WTC11 (cell line): ENCODE data around the gene MTERF4. TPM values are rescaled to one million over a fixed set of nuclear protein-coding genes. Genes with fewer than 3 reads are reported as not detected.

Experiments
- ATAC-seq: fragments of 200-7000 bp; cut with Tn5 transposase; 2 replicates; pipeline ENCODE4 v1.10.0; 2021; ENCODE audit warnings: mild to moderate bottlenecking, moderate library complexity
- CTCF ChIA-PET: fragments of 300-600 bp; sonication (Branson Sonifier 250); formaldehyde crosslinking; loops from one replicate; lab custom pipeline; 2021; ENCODE audit warnings: antibody characterized with exemption; lab: Charles Lee
- POLR2A ChIA-PET: fragments of 350-600 bp; sonication (Branson Sonifier 250); formaldehyde crosslinking; loops from one replicate; lab custom pipeline; 2021; ENCODE audit warnings: antibody characterized with exemption; lab: Charles Lee
- DNase-seq: peaks from one replicate; pipeline ENCODE4 v3.0.0; 2021; ENCODE audit warnings: low spot score
- H3K27ac Mint-ChIP-seq: 2 replicates; pipeline ENCODE4 v1.8.0; 2021; ENCODE audit warnings: mixed read lengths
- H3K27me3 Mint-ChIP-seq: 2 replicates; pipeline ENCODE4 v1.8.0; 2021; ENCODE audit warnings: low read depth, mild to moderate bottlenecking, moderate library complexity, mixed read lengths
- H3K36me3 Mint-ChIP-seq: 2 replicates; pipeline ENCODE4 v1.8.0; 2021; ENCODE audit warnings: mixed read lengths
- H3K4me1 Mint-ChIP-seq: 2 replicates; pipeline ENCODE4 v1.8.0; 2022; ENCODE audit warnings: mixed read lengths
- H3K4me3 Mint-ChIP-seq: 2 replicates; pipeline ENCODE4 v1.8.0; 2021; ENCODE audit warnings: mild to moderate bottlenecking, moderate library complexity, mixed read lengths
- H3K9me3 Mint-ChIP-seq: 2 replicates; pipeline ENCODE4 v1.8.0; 2021; ENCODE audit warnings: mixed read lengths
- CBFB ChIP-seq: sonication (generic); formaldehyde crosslinking; IDR thresholded peaks from 2 replicates; pipeline ENCODE4 v1.8.1; 2022; ENCODE audit warnings: mild to moderate bottlenecking, low read depth, missing genetic modification reagents
- FOXK1 ChIP-seq: sonication (generic); formaldehyde crosslinking; IDR thresholded peaks from 2 replicates; pipeline ENCODE4 v1.8.0; 2022; ENCODE audit warnings: mild to moderate bottlenecking, moderate library complexity, missing genetic modification reagents
- HMGA2 ChIP-seq: fragments of 250-450 bp; sonication (Bioruptor Pico); IDR thresholded peaks from 2 replicates; pipeline ENCODE4 v1.4.0; 2021; ENCODE audit warnings: mild to moderate bottlenecking, moderate library complexity
- RORB ChIP-seq: fragments of 250-450 bp; sonication (Bioruptor Pico); IDR thresholded peaks from 2 replicates; pipeline ENCODE4 v1.9.0; 2021; ENCODE audit warnings: mild to moderate bottlenecking
- SP1 ChIP-seq: sonication (generic); formaldehyde crosslinking; conservative IDR thresholded peaks from 2 replicates; pipeline ENCODE4 v1.8.1; 2022; ENCODE audit warnings: missing genetic modification reagents
- TP53 ChIP-seq: sonication (generic); formaldehyde crosslinking; IDR thresholded peaks from 2 replicates; pipeline ENCODE4 v1.8.1; 2023; ENCODE audit warnings: mild to moderate bottlenecking, missing genetic modification reagents
- ZBTB21 ChIP-seq: sonication (generic); formaldehyde crosslinking; IDR thresholded peaks from 2 replicates; pipeline ENCODE4 v1.8.1; 2023; ENCODE audit warnings: mild to moderate bottlenecking, missing genetic modification reagents, borderline replicate concordance
- ZNF317 ChIP-seq: sonication (generic); formaldehyde crosslinking; IDR thresholded peaks from 2 replicates; pipeline ENCODE4 v1.8.1; 2023; ENCODE audit warnings: low read depth, mild to moderate bottlenecking, moderate library complexity, missing genetic modification reagents, borderline replicate concordance
- ZNF671 ChIP-seq: fragments of 250-450 bp; sonication (Bioruptor Pico); IDR thresholded peaks from 2 replicates; pipeline ENCODE4 v1.8.0; 2021; ENCODE audit warnings: mild to moderate bottlenecking
- total RNA-seq: library from RNA; stranded (reverse); gene quantifications from 3 replicates; pipeline ENCODE4 v1.2.3, GENCODE V29; 2021
- TF ChIP-seq, protein P1 (sequence below): fragments of 250-450 bp; sonication (Bioruptor Pico); IDR thresholded peaks from 2 replicates; pipeline ENCODE4 v1.9.0; 2021; ENCODE audit warnings: mild to moderate bottlenecking, borderline replicate concordance
- TF ChIP-seq, protein P2 (sequence below): sonication (generic); formaldehyde crosslinking; IDR thresholded peaks from 2 replicates; pipeline ENCODE4 v1.8.1; 2023; ENCODE audit warnings: mild to moderate bottlenecking, missing genetic modification reagents, moderate library complexity
- TF ChIP-seq, protein P3 (sequence below): sonication (generic); formaldehyde crosslinking; IDR thresholded peaks from 2 replicates; pipeline ENCODE4 v1.8.1; 2022; ENCODE audit warnings: low read depth, mild to moderate bottlenecking, moderate library complexity, missing genetic modification reagents, borderline replicate concordance
- TF ChIP-seq, protein P4 (sequence below): fragments of 250-450 bp; sonication (Bioruptor Pico); IDR thresholded peaks from 2 replicates; pipeline ENCODE4 v2.1.2; 2022; ENCODE audit warnings: mild to moderate bottlenecking, moderate library complexity
- TF ChIP-seq, protein P5 (sequence below): sonication (generic); formaldehyde crosslinking; IDR thresholded peaks from 2 replicates; pipeline ENCODE4 v1.8.1; 2022; ENCODE audit warnings: mild to moderate bottlenecking, missing genetic modification reagents, moderate library complexity, borderline replicate concordance
- TF ChIP-seq, protein P6 (sequence below): sonication (generic); formaldehyde crosslinking; IDR thresholded peaks from 2 replicates; pipeline ENCODE4 v1.8.0; 2022; ENCODE audit warnings: mild to moderate bottlenecking, missing genetic modification reagents

MTERF4 gene
- total RNA-seq, 1 experiment from 2014 or later: 23.3 TPM

DNA sequence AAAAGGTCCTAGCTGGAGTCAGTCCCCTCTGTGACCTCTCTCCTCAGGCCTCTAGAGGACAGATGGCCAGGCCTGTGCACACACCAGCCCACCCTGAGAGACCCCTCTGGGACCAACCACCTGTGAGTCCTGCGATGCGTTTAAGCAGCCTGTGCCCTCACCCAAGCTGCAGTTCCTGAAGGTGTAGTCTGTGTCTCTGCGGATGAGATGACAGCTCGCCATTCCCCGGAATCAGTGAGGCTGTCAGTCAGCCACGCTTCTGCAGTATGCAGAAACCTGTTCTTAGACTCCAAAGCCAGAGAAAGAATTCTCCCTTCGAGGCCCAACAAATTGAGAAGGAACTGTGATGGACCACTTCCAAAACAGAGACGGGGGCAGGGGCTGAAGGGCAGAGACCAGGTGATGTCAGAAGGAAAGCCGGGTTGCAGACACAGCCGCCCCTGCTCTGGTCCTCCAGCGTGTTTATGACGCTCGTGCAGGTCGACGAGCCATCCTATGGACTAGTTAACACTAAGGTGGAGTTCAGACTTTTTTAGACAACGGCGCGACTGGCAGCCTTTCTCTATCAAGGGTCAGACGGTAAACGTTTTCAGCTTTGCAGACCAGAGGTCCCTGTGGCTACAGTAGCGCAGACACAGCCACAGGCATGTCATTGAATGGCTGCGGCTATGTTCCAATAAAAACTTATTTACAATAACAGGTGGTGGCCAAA is 10.2 kb downstream of the MTERF4 start:
- no peak for DNase-seq
- ChIA-PET CTCF (interaction anchor here (1.4 to 2.0 kb wide), 2 partner anchors 13 to 178 kb away, joined by 3 to 7 read pairs; no protein-coding TSS in a partner anchor), POLR2A (no interaction called here)
- peaks cover 22% of the 10 kb centered on the region for H3K36me3 Mint-ChIP-seq
- TF ChIP-seq, protein P1, sequence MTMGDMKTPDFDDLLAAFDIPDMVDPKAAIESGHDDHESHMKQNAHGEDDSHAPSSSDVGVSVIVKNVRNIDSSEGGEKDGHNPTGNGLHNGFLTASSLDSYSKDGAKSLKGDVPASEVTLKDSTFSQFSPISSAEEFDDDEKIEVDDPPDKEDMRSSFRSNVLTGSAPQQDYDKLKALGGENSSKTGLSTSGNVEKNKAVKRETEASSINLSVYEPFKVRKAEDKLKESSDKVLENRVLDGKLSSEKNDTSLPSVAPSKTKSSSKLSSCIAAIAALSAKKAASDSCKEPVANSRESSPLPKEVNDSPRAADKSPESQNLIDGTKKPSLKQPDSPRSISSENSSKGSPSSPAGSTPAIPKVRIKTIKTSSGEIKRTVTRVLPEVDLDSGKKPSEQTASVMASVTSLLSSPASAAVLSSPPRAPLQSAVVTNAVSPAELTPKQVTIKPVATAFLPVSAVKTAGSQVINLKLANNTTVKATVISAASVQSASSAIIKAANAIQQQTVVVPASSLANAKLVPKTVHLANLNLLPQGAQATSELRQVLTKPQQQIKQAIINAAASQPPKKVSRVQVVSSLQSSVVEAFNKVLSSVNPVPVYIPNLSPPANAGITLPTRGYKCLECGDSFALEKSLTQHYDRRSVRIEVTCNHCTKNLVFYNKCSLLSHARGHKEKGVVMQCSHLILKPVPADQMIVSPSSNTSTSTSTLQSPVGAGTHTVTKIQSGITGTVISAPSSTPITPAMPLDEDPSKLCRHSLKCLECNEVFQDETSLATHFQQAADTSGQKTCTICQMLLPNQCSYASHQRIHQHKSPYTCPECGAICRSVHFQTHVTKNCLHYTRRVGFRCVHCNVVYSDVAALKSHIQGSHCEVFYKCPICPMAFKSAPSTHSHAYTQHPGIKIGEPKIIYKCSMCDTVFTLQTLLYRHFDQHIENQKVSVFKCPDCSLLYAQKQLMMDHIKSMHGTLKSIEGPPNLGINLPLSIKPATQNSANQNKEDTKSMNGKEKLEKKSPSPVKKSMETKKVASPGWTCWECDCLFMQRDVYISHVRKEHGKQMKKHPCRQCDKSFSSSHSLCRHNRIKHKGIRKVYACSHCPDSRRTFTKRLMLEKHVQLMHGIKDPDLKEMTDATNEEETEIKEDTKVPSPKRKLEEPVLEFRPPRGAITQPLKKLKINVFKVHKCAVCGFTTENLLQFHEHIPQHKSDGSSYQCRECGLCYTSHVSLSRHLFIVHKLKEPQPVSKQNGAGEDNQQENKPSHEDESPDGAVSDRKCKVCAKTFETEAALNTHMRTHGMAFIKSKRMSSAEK (CRISPR knock-in tag): no peak
- TF ChIP-seq FOXK1 (CRISPR knock-in tag) (no peak), ZNF671 (CRISPR knock-in tag) (no peak), ZBTB21 (CRISPR knock-in tag) (no peak), ZNF317 (CRISPR knock-in tag) (no peak), HMGA2 (CRISPR knock-in tag) (no peak), SP1 (no peak), TP53 (CRISPR knock-in tag) (no peak), RORB (CRISPR knock-in tag) (no peak), CBFB (CRISPR knock-in tag) (no peak)
- TF ChIP-seq, protein P2, sequence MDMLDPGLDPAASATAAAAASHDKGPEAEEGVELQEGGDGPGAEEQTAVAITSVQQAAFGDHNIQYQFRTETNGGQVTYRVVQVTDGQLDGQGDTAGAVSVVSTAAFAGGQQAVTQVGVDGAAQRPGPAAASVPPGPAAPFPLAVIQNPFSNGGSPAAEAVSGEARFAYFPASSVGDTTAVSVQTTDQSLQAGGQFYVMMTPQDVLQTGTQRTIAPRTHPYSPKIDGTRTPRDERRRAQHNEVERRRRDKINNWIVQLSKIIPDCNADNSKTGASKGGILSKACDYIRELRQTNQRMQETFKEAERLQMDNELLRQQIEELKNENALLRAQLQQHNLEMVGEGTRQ: no peak
- TF ChIP-seq, protein P3, sequence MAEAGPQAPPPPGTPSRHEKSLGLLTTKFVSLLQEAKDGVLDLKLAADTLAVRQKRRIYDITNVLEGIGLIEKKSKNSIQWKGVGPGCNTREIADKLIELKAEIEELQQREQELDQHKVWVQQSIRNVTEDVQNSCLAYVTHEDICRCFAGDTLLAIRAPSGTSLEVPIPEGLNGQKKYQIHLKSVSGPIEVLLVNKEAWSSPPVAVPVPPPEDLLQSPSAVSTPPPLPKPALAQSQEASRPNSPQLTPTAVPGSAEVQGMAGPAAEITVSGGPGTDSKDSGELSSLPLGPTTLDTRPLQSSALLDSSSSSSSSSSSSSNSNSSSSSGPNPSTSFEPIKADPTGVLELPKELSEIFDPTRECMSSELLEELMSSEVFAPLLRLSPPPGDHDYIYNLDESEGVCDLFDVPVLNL (CRISPR knock-in tag): no peak
- TF ChIP-seq, protein P4, sequence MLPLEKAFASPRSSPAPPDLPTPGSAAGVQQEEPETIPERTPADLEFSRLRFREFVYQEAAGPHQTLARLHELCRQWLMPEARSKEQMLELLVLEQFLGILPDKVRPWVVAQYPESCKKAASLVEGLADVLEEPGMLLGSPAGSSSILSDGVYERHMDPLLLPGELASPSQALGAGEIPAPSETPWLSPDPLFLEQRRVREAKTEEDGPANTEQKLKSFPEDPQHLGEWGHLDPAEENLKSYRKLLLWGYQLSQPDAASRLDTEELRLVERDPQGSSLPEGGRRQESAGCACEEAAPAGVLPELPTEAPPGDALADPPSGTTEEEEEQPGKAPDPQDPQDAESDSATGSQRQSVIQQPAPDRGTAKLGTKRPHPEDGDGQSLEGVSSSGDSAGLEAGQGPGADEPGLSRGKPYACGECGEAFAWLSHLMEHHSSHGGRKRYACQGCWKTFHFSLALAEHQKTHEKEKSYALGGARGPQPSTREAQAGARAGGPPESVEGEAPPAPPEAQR (CRISPR knock-in tag): no peak
- TF ChIP-seq, protein P5, sequence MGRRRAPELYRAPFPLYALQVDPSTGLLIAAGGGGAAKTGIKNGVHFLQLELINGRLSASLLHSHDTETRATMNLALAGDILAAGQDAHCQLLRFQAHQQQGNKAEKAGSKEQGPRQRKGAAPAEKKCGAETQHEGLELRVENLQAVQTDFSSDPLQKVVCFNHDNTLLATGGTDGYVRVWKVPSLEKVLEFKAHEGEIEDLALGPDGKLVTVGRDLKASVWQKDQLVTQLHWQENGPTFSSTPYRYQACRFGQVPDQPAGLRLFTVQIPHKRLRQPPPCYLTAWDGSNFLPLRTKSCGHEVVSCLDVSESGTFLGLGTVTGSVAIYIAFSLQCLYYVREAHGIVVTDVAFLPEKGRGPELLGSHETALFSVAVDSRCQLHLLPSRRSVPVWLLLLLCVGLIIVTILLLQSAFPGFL: no peak
- TF ChIP-seq, protein P6, sequence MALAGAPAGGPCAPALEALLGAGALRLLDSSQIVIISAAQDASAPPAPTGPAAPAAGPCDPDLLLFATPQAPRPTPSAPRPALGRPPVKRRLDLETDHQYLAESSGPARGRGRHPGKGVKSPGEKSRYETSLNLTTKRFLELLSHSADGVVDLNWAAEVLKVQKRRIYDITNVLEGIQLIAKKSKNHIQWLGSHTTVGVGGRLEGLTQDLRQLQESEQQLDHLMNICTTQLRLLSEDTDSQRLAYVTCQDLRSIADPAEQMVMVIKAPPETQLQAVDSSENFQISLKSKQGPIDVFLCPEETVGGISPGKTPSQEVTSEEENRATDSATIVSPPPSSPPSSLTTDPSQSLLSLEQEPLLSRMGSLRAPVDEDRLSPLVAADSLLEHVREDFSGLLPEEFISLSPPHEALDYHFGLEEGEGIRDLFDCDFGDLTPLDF (CRISPR knock-in tag): no peak
- H3K4me3 Mint-ChIP-seq: no peak overlapping the region
- no peak for ATAC-seq
- H3K9me3 Mint-ChIP-seq: no peaks in the 10 kb centered on the region
- peaks cover 29% of the 10 kb centered on the region for H3K4me1 Mint-ChIP-seq
- H3K27me3 Mint-ChIP-seq: no peaks in the 10 kb centered on the region
- H3K27ac Mint-ChIP-seq: no peak overlapping the region
